Measurements from ENCODE around the gene DDIT3. TPM values are rescaled to one million over a fixed set of nuclear protein-coding genes. Genes with fewer than 3 reads are reported as not detected.

The DDIT3 gene
- total RNA-seq, 6 experiments from 2014 or later = 9.4 to 10.8 (median 10.2) TPM

GRCh38 chr12:57487055-57487596 lies 33.2 kb downstream of the DDIT3 start:
- Mint-ChIP-seq H3K4me1 (ENCODE audit: low read depth) (peaks cover 28% of the 10 kb centered on the region), H3K4me3 (peak overlapping the region; percentile 97), H3K27ac (no peak overlapping the region), H3K9me3 (no peaks in the 10 kb centered on the region), H3K36me3 (ENCODE audit: low read depth) (peaks cover 26% of the 10 kb centered on the region), H3K27me3 (ENCODE audit: insufficient read depth) (peaks cover 2% of the 10 kb centered on the region; the same call in 1 of the 2 replicates)
- DNase-seq = no peak
- TF ChIP-seq CTCF (IDR thresholded peaks at IDR 0.05) = no peak

- peaks cover 19% of the 10 kb centered on the region for H3K36me3 Mint-ChIP-seq (ENCODE audit: low read depth)
- DNase-seq = no peak
- no peak overlapping the region for H3K4me3 Mint-ChIP-seq
- H3K9me3 Mint-ChIP-seq = no peaks in the 10 kb centered on the region
- no peak for TF ChIP-seq CTCF (IDR thresholded peaks at IDR 0.05)
- H3K27ac Mint-ChIP-seq = no peak overlapping the region
- H3K4me1 Mint-ChIP-seq (ENCODE audit: low read depth) = peaks cover 21% of the 10 kb centered on the region
- peaks cover 7% of the 10 kb centered on the region for H3K27me3 Mint-ChIP-seq (ENCODE audit: insufficient read depth)
Measured at GRCh38 chr12:57485695-57486094, 34.6 kb downstream of the DDIT3 start.

- H3K4me3 Mint-ChIP-seq = no peak overlapping the region
- DNase-seq = peak; percentile 44
- peaks cover 22% of the 10 kb centered on the region for H3K4me1 Mint-ChIP-seq (ENCODE audit: low read depth)
- no peaks in the 10 kb centered on the region for H3K9me3 Mint-ChIP-seq
- peaks cover 9% of the 10 kb centered on the region for H3K27me3 Mint-ChIP-seq (ENCODE audit: insufficient read depth)
- no peak for TF ChIP-seq CTCF (IDR thresholded peaks at IDR 0.05)
- no peak overlapping the region; the same call in 1 of the 2 replicates for H3K27ac Mint-ChIP-seq
- peaks cover 4% of the 10 kb centered on the region for H3K36me3 Mint-ChIP-seq (ENCODE audit: low read depth)
Measured at GRCh38 chr12:57483466-57483865, 36.8 kb downstream of the DDIT3 start.

- Mint-ChIP-seq H3K4me1 (ENCODE audit: low read depth) (peaks cover 36% of the 10 kb centered on the region), H3K27ac (no peak overlapping the region), H3K27me3 (ENCODE audit: insufficient read depth) (peaks cover 12% of the 10 kb centered on the region), H3K36me3 (ENCODE audit: low read depth) (no peaks in the 10 kb centered on the region), H3K9me3 (no peaks in the 10 kb centered on the region), H3K4me3 (no peak overlapping the region)
- no peak for DNase-seq
- no peak for TF ChIP-seq CTCF (IDR thresholded peaks at IDR 0.05)
Measured at GRCh38 chr12:57481671-57482070, 38.6 kb downstream of the DDIT3 start.

GRCh38 chr12:57479376-57480115 lies 40.8 kb downstream of the DDIT3 start, which contains the start of gene ARHGAP9:
Gene ARHGAP9 (minus strand): TSS chr12:57479866. CDS start chr12:57479406, 460 bp downstream.
- no peak within 1 kb of the TSS for H3K4me3 Mint-ChIP-seq
- no peak for TF ChIP-seq CTCF (IDR thresholded peaks at IDR 0.05)
- no peak within 1 kb of the TSS for H3K27ac Mint-ChIP-seq
- peaks cover 36% of the 10 kb centered on the region for H3K4me1 Mint-ChIP-seq (ENCODE audit: low read depth)
- no peak for DNase-seq
- no peaks in the 10 kb centered on the region for H3K9me3 Mint-ChIP-seq
- no peaks in the 10 kb centered on the region for H3K36me3 Mint-ChIP-seq (ENCODE audit: low read depth)
- peaks cover 26% of the 10 kb centered on the region for H3K27me3 Mint-ChIP-seq (ENCODE audit: insufficient read depth)
